ENCODE data around the gene MRPL36.

DNA sequence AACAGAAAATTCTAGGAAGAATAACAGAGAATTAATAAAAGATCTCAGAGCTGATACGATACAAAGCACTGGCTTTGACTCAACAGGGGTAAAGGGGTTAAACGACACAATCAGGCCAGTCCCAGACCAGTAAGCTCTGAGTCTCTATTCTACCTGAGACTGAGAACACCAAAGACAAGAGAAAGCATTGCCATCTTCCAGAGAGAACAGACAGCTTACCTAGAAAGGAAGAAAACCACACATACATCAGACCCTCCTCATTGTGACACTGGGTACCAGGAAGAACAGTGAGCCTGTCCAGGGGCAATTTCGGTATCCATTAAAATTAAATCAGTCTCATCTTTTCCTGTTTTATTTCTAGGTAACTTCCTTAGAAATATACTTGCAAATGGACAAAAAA, 41.1 kb downstream of the MRPL36 start:
- TF ChIP-seq, protein P1, sequence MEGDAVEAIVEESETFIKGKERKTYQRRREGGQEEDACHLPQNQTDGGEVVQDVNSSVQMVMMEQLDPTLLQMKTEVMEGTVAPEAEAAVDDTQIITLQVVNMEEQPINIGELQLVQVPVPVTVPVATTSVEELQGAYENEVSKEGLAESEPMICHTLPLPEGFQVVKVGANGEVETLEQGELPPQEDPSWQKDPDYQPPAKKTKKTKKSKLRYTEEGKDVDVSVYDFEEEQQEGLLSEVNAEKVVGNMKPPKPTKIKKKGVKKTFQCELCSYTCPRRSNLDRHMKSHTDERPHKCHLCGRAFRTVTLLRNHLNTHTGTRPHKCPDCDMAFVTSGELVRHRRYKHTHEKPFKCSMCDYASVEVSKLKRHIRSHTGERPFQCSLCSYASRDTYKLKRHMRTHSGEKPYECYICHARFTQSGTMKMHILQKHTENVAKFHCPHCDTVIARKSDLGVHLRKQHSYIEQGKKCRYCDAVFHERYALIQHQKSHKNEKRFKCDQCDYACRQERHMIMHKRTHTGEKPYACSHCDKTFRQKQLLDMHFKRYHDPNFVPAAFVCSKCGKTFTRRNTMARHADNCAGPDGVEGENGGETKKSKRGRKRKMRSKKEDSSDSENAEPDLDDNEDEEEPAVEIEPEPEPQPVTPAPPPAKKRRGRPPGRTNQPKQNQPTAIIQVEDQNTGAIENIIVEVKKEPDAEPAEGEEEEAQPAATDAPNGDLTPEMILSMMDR (IDR thresholded peaks at IDR 0.05; ENCODE audit: low read depth, low read length, missing input control), result no peak
- TF ChIP-seq, protein P2, sequence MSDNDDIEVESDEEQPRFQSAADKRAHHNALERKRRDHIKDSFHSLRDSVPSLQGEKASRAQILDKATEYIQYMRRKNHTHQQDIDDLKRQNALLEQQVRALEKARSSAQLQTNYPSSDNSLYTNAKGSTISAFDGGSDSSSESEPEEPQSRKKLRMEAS (IDR thresholded peaks at IDR 0.05), result no peak
- TF ChIP-seq, protein P3, sequence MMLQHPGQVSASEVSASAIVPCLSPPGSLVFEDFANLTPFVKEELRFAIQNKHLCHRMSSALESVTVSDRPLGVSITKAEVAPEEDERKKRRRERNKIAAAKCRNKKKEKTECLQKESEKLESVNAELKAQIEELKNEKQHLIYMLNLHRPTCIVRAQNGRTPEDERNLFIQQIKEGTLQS (IDR thresholded peaks at IDR 0.05), result no peak
